ENCODE data around the gene CYP26B1. TPM values are rescaled to one million over a fixed set of nuclear protein-coding genes. Genes with fewer than 3 reads are reported as not detected.

CYP26B1 gene
- total RNA-seq, 4 donors from 2014 or later = 10.0 to 106 (median 33.0) TPM

- TF ChIP-seq, protein P1, sequence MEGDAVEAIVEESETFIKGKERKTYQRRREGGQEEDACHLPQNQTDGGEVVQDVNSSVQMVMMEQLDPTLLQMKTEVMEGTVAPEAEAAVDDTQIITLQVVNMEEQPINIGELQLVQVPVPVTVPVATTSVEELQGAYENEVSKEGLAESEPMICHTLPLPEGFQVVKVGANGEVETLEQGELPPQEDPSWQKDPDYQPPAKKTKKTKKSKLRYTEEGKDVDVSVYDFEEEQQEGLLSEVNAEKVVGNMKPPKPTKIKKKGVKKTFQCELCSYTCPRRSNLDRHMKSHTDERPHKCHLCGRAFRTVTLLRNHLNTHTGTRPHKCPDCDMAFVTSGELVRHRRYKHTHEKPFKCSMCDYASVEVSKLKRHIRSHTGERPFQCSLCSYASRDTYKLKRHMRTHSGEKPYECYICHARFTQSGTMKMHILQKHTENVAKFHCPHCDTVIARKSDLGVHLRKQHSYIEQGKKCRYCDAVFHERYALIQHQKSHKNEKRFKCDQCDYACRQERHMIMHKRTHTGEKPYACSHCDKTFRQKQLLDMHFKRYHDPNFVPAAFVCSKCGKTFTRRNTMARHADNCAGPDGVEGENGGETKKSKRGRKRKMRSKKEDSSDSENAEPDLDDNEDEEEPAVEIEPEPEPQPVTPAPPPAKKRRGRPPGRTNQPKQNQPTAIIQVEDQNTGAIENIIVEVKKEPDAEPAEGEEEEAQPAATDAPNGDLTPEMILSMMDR (IDR thresholded peaks at IDR 0.05; ENCODE audit: low read depth) = no peak
Observed at GRCh38 chr2:72181616-72182015, 34.0 kb upstream of the CYP26B1 start.

DNA sequence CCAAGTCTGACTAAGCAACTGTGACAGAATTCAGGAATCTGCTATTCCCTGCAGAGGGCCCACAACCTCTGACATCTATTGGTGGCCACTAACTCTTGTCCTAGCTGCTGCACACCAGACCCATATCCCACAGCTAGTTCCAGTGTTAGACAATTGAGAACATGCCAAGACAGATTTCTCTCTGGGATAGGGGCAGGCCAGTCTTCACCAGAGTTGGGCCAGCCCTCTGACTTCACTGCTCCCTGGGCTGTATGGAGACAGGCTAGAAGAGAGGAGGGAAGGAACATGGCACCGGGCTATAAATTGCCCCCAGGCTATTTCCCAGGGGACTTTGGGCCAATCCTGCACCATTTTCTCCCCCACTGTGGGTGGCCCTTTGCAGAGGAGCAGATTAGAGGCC, 32.7 kb upstream of the CYP26B1 start:
- TF ChIP-seq, protein P1 (IDR thresholded peaks at IDR 0.05; ENCODE audit: low read depth) = no peak

GRCh38 chr2:72178551-72178950, 30.9 kb upstream of the CYP26B1 start:
- TF ChIP-seq, protein P1 (IDR thresholded peaks at IDR 0.05; ENCODE audit: low read depth) = no peak

GRCh38 chr2:72176281-72176680, 28.6 kb upstream of the CYP26B1 start:
- TF ChIP-seq, protein P1 (IDR thresholded peaks at IDR 0.05; ENCODE audit: low read depth) = no peak

- TF ChIP-seq, protein P1 (IDR thresholded peaks at IDR 0.05; ENCODE audit: low read depth) = no peak
Observed at GRCh38 chr2:72175636-72176035, 28.0 kb upstream of the CYP26B1 start.

GRCh38 chr2:72173640-72174321, 26.1 kb upstream of the CYP26B1 start:
- TF ChIP-seq, protein P1 (IDR thresholded peaks at IDR 0.05; ENCODE audit: low read depth) = no peak

GRCh38 chr2:72172478-72172877, 24.8 kb upstream of the CYP26B1 start:
- TF ChIP-seq, protein P1 (IDR thresholded peaks at IDR 0.05; ENCODE audit: low read depth) = no peak

Data from subcutaneous adipose tissue (tissue), 4 donors.